Measurements from ENCODE around the gene SIN3A. TPM values are rescaled to one million over a fixed set of nuclear protein-coding genes. Genes with fewer than 3 reads are reported as not detected.
"Not testable (repeated sequence)": the region's sequence is repeated elsewhere in the genome, so short reads cannot be mapped to it uniquely, and the experiment has no call there.

Gene SIN3A
- total RNA-seq, 1 donor from 2014 or later: 56.0 TPM

DNA sequence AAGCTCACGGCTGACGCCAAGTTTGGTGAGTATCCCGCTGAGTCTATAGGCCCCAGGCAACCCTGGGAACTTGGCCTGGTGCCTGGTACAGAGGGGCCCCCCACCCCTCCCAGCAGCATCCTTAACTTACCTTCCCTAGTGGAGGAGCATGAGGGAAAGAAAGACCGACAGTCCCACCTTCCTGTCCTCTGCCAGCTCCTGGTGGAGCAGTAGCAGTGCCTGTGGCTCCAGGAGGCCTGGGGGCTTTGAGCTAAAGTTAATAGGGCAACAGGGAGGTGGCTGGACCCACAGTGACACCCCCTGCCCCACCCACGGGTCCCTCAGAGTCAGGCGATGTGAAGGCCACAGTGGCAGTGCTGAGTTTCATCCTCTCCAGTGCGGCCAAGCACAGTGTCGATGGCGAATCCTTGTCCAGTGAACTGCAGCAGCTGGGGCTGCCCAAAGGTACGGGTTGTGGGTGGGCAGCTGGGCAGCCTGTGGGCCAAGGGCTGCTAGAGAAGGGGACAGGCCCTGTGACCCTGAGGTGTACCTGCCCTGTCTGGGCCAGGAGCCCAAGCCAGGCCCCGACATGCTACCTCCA lies 112.7 kb downstream of the SIN3A start:
- no peak for DNase-seq
- Histone ChIP-seq H3K4me1 (peaks cover 8% of the 10 kb centered on the region), H3K9me3 (no peaks in the 10 kb centered on the region), H3K27me3 (no peaks in the 10 kb centered on the region), H3K27ac (no peak overlapping the region), H3K4me3 (no peak overlapping the region), H3K36me3 (peaks cover 11% of the 10 kb centered on the region)
- TF ChIP-seq, protein P1, sequence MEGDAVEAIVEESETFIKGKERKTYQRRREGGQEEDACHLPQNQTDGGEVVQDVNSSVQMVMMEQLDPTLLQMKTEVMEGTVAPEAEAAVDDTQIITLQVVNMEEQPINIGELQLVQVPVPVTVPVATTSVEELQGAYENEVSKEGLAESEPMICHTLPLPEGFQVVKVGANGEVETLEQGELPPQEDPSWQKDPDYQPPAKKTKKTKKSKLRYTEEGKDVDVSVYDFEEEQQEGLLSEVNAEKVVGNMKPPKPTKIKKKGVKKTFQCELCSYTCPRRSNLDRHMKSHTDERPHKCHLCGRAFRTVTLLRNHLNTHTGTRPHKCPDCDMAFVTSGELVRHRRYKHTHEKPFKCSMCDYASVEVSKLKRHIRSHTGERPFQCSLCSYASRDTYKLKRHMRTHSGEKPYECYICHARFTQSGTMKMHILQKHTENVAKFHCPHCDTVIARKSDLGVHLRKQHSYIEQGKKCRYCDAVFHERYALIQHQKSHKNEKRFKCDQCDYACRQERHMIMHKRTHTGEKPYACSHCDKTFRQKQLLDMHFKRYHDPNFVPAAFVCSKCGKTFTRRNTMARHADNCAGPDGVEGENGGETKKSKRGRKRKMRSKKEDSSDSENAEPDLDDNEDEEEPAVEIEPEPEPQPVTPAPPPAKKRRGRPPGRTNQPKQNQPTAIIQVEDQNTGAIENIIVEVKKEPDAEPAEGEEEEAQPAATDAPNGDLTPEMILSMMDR (IDR thresholded peaks at IDR 0.05): no peak
- no peak for ATAC-seq
- intact Hi-C loops (cut with DNase I): no loop called here

DNA sequence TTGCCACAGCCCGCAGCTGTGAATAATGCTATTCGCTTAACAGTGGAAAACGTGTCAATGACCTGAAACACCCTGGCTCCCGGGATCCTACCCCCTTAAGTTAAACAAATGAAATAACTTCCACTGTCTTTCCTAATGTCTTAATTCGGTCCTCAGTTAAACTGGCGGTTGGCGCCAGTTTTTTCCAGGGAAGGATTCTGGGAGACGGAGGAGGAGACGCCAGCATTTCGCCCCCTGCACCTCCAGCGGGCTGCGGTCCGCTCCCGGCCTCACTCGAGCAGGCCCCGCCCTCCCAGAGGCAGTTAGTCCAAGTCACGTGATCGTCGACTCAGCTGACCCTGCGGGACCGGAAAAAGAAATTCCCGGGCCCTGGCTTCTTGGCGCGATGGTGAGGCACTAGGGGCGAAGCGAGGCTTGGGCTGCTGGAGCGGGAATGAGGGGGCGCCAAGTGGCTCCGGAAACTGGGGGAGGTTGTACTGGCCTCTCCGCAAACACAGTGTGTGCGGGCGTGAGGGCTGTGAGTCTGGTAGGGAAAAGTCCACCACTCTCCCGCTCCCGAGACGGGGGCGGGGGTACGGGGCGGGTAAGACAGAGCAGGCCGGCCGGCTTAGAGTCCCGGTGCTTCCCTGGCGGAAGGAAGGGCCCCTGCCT lies 115.7 kb downstream of the SIN3A start, which contains the start of gene COMMD4:
Gene COMMD4, plus strand, starts transcription at position 359 of the 651 bp plus-strand sequence. Its CDS starts 27 bp downstream, at position 386.
- ATAC-seq: peak; percentile 94
- Histone ChIP-seq H3K4me1 (peaks cover 8% of the 10 kb centered on the region), H3K27me3 (no peaks in the 10 kb centered on the region), H3K4me3 (peak within 1 kb of the TSS; percentile 73), H3K27ac (peak within 1 kb of the TSS; percentile 72), H3K36me3 (peaks cover 11% of the 10 kb centered on the region), H3K9me3 (no peaks in the 10 kb centered on the region)
- DNase-seq: peak; percentile 97
- TF ChIP-seq, protein P1 (IDR thresholded peaks at IDR 0.05): no peak
- intact Hi-C loops (cut with DNase I): no loop called here

DNA sequence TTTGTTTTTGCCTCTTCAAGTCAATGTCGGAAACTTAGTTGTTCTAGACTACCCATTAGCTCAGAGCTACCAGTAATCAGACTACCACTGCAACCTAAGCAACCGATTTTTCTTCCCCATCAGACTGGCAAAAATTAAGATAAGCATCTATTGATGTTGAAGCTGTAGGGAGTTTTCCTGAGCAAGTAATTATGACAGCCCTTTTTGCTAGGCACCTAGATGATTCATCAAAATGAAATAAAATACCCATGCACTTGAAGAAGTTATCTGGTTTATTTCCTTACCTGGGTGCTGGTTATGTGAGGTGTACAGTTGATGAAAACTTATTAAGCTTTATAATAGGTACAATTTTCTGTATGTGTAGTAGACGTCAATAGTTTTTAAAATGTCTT lies 116.2 kb downstream of the SIN3A start:
- Histone ChIP-seq H3K27me3 (no peaks in the 10 kb centered on the region), H3K4me1 (peaks cover 8% of the 10 kb centered on the region), H3K9me3 (no peaks in the 10 kb centered on the region), H3K27ac (no peak overlapping the region), H3K4me3 (peak overlapping the region; percentile 73), H3K36me3 (peaks cover 10% of the 10 kb centered on the region)
- DNase-seq (no peak), ATAC-seq (no peak)
- TF ChIP-seq, protein P1 (IDR thresholded peaks at IDR 0.05): no peak
- intact Hi-C loops (cut with DNase I): no loop called here

DNA sequence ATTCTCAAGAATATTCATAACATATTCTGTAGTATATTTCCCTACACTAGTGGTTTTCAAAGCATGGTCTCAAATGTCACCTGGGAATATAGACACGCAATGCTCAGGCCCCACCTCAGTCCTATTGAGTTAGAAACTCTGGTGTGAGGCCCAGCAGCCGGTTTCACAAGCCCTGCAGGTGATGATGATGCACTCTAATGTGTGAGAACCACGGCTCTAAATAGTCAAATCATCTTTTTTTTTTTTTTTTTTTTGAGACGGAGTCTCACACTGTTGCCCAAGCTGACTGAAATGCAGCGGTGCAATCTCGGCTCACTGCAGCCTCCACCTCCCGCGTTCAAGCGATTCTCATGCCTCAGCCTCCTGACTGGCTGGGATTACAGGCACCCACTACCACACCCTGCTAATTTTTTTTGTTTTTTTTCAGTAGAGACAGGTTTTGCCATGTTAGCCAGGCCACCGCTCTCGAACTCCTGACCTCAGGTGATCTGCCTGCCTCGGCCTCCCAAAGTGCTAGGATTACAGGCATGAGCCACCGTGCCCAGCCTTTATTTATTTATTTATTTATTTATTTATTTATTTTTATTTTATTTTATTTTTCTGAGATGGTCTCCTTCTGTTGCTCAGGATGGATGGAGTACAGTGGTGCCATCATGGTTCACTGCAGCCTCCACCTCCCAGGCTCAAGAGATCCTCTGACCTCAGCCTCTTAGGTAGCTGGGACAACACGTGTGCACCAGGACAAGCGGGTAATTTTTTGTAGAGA lies 117.7 kb downstream of the SIN3A start:
- ATAC-seq; intact Hi-C loops (cut with DNase I); DNase-seq; H3K27me3 ChIP-seq; H3K4me3 ChIP-seq; H3K27ac ChIP-seq; H3K36me3 ChIP-seq; H3K9me3 ChIP-seq; H3K4me1 ChIP-seq: not testable (repeated sequence)

DNA sequence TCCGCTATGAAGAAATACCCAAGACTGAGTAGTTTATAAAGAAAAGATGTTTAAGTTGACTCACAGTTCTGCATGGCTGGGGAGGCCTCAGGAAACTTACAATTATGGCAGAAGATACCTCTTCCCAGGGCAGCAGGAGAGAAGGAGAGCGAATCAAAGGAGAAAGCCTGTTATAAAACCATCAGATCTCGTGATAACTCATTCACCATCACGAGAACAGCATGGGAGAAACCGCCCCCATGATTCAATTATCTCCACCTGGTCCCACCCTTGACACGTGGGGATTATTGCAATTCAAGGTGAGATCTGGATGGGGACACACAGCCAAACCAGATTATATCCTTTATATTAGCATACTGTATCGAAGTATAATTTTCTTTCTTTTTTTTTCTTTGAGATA lies 119.4 kb downstream of the SIN3A start:
- intact Hi-C loops (cut with DNase I); H3K27ac ChIP-seq; DNase-seq; ATAC-seq; H3K27me3 ChIP-seq; H3K4me1 ChIP-seq; H3K4me3 ChIP-seq; H3K36me3 ChIP-seq; H3K9me3 ChIP-seq: not testable (repeated sequence)

DNA sequence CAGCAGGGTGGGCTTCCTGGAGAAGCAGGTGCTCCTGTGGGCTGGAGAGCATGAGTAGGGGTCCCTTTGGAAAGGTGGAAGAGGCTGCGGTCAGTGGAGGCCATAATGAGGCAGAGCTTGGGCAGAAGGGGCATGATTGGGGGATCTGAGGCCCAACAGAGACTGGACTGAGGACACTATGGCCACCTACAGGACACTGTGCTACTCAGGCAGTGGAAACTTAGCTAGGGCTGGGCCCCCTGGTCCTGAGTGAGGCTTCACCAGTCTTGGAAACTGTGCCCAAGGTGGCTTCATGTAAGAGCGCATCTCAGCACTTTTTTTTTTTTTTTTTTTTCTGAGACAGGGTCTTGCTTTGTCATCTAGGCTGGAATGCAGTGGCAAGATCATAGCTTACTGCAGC lies 121.9 kb downstream of the SIN3A start:
- TF ChIP-seq, protein P1 (IDR thresholded peaks at IDR 0.05): no peak
- peak; percentile 10 for ATAC-seq
- intact Hi-C loops (cut with DNase I): no loop called here

More for the DNA sequence above, 121.9 kb downstream of the SIN3A start:
- Histone ChIP-seq H3K27me3 (no peaks in the 10 kb centered on the region), H3K27ac (no peak overlapping the region), H3K4me3 (no peak overlapping the region), H3K36me3 (no peaks in the 10 kb centered on the region), H3K4me1 (no peaks in the 10 kb centered on the region), H3K9me3 (no peaks in the 10 kb centered on the region)
- DNase-seq: no peak
